Choroid plexus epithelial cell (primary cell): ENCODE data around the gene POLR3GL.

ENCODE experiments used
- DNase-seq: peaks from one replicate; pipeline ENCODE4 v3.0.0-alpha.2; 2010; ENCODE audit warnings: low read depth
- H3K4me3 ChIP-seq: 2 replicates; pipeline ENCODE4 v1.5.1; 2011; ENCODE audit warnings: low read depth, mild to moderate bottlenecking, control low read depth, low read length, moderate library complexity
- TF ChIP-seq, protein P1 (sequence below): conservative IDR thresholded peaks from 2 replicates; pipeline ENCODE4 v1.5.1; 2011; ENCODE audit warnings: low read depth, mild to moderate bottlenecking, control low read depth, inconsistent platforms, low read length, moderate library complexity

The POLR3GL gene

DNA sequence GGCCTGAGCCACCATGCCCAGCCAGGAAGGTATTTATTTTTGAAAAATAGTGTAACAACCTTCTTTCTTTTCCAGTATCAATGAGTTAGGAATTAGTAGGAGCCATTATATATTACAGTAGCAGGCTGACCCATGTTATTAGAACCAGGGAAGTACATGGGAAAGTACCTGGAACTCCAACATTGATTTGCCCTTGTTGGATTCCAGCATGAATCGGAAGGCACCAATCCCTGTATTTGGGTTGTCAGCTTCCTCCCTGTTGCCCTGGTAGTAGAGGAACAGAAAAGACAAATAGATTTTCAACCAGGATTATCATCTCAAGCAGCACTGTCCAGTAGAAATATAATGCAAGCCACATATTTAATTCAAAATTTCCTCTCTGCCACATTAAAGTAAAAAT, 27.1 kb upstream of the POLR3GL start:
- TF ChIP-seq, protein P1, sequence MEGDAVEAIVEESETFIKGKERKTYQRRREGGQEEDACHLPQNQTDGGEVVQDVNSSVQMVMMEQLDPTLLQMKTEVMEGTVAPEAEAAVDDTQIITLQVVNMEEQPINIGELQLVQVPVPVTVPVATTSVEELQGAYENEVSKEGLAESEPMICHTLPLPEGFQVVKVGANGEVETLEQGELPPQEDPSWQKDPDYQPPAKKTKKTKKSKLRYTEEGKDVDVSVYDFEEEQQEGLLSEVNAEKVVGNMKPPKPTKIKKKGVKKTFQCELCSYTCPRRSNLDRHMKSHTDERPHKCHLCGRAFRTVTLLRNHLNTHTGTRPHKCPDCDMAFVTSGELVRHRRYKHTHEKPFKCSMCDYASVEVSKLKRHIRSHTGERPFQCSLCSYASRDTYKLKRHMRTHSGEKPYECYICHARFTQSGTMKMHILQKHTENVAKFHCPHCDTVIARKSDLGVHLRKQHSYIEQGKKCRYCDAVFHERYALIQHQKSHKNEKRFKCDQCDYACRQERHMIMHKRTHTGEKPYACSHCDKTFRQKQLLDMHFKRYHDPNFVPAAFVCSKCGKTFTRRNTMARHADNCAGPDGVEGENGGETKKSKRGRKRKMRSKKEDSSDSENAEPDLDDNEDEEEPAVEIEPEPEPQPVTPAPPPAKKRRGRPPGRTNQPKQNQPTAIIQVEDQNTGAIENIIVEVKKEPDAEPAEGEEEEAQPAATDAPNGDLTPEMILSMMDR, result no peak
- DNase-seq, result no peak
- no peak overlapping the region for H3K4me3 ChIP-seq

DNA sequence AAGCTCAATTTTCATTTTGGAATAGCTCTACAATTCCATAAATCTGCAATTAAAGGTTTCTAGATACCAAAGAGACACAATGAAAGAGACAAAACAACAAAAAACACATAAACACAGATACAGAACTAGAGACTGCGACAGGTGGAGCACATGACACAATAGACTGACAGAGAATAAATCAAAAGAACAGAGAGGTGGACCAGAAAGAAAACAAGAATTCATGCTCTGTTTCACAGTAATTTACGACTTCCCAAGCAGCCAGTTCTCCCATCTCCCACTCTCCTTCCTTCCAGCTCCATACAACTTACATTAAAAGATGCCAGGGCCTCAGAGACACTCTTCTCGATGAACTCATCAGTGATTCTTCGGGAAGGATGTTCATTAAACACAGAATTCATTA, 22.1 kb upstream of the POLR3GL start:
- no peak overlapping the region for H3K4me3 ChIP-seq
- TF ChIP-seq, protein P1, result no peak
- DNase-seq, result no peak

DNA sequence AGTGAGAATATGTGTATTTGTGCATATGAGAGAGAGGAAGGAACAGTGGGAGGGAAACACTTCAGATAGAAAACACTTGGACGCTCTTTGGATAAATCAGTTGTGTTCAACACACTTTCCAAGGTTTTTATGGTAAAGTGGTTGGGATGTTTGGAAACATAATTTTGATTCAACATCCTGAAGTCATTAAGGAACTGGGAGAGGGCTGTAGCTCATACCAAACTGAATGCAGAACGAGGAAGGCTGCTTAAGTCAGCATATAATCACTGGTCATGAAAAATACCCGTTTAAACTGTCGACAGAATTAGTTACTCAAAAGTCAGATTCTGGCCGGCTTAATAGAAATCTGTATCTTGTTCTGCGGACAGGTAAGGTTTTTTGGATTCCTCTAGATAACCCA, 21.6 kb upstream of the POLR3GL start:
- no peak for DNase-seq
- H3K4me3 ChIP-seq, result no peak overlapping the region
- TF ChIP-seq, protein P1, result no peak

DNA sequence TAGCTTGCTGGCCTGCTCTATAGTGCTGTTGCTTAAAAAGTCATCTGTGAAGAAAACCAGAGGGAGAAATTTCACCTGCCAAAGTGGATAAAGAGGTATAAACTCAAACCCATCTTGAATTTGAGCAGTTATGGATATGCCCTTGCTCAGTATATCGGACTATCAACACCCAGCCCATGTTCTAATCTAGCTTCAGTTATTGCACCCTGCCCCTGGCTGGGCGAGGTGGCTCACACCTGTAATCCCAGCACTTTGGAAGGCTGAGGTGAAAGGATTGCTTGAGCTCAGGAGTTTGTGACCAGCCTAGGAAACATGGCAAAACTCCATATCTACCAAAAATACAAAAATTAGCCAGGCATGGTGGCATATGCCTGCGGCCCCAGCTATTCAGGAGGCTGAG, 20.0 kb upstream of the POLR3GL start:
- no peak for DNase-seq
- TF ChIP-seq, protein P1, result no peak
- H3K4me3 ChIP-seq, result no peak overlapping the region

DNA sequence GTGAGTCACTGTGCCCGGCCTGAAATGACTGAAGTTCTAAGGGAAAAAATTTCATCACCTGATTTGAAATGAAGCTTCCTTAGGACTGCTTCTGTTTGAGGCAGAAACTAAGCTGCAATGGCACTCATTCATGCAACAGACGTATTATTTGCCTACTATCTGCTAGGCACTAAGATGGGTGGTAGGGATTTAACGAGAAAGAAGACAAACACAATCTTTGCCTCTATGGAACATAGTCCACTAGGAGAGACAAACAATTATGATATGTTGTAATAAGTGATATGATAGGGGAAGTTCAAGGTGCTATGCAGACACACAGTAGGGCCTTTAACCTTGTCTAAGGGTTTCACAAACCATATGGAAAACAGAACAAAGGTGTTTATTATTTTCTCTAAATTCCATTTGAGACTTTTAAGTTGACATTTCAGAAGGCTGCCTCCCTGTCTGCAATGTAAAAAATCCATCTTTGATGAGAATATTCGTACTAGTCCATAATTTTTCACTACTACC, 18.0 kb upstream of the POLR3GL start:
- TF ChIP-seq, protein P1, result no peak
- no peak overlapping the region for H3K4me3 ChIP-seq
- no peak for DNase-seq

DNA sequence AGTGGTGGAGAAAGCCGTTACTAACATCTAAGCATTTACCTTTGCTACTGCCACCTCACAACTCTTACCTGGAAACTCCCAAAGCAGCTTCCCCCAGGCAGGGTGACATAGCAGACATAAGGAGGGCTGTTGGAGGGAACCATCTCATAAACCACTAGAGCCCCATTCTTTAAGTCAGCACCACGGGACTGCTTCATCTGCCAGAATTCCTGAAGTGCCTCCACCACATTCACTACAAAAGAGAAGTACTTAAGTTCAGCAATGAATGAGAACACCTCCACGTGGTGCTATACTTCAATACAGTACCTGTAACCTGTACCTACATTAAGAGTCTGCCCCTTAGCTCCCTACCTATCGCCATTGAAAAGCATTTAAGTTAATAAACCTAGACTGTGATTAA, 16.9 kb upstream of the POLR3GL start:
- TF ChIP-seq, protein P1, result no peak
- H3K4me3 ChIP-seq, result no peak overlapping the region
- DNase-seq, result no peak

DNA sequence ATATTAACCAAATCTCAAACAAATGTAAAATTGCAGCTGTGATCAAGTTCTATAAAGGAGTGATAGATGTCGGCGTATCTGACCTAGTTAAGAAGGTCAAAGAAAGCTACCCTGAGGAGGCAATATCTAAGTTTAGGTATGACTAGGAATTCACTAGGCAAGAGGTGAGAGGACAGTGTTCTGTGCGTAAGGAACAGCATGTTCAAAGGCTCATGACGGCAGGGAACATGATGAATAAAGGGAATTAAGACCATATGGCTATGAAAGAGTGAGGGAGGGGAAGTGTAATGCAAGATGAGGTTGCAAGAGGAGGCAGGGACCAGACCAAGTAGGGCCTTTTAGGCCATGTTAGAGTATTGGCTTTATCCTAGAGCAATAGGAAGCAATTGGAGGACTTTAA, 15.3 kb upstream of the POLR3GL start:
- H3K4me3 ChIP-seq, result no peak overlapping the region
- peak; percentile 42 for DNase-seq
- TF ChIP-seq, protein P1, result no peak
